OCI-LY7 (cell line): Measurements from ENCODE around the gene CFAP68. TPM values are rescaled to one million over a fixed set of nuclear protein-coding genes. Genes with fewer than 3 reads are reported as not detected.
"Not testable (repeated sequence)": the region's sequence is repeated elsewhere in the genome, so short reads cannot be mapped to it uniquely, and the experiment has no call there.

Source experiments
- BruUV-seq: library from RNA; stranded (reverse); fragments of 400-500 nt; replicated peaks from 2 replicates; lab custom pipeline; 2021; lab: Mats Ljungman, UMichigan
- CTCF ChIA-PET: fragments of 300-600 bp; sonication (Branson Sonifier 250); formaldehyde crosslinking; loops from one replicate; lab custom pipeline; 2022; ENCODE audit warnings: antibody characterized with exemption; ENCODE audit not compliant: unreplicated experiment; lab: Charles Lee
- POLR2A ChIA-PET: fragments of 300-600 bp; sonication (Branson Sonifier 250); formaldehyde crosslinking; loops from one replicate; lab custom pipeline; 2022; ENCODE audit warnings: antibody characterized with exemption; lab: Charles Lee
- DNase-seq: peaks from one replicate; pipeline ENCODE4 v3.0.0-alpha.2; 2015; ENCODE audit warnings: low spot score
- H2AFZ ChIP-seq: fragments of 200-600 bp; sonication (generic), shearing (Covaris generic); 2 replicates; pipeline ENCODE4 v1.6.1; 2014; ENCODE audit warnings: mild to moderate bottlenecking, antibody characterized with exemption, low read length, moderate library complexity
- H3K27ac ChIP-seq: fragments of 200-600 bp; sonication (generic); 2 replicates; pipeline ENCODE4 v1.5.1; 2014; ENCODE audit warnings: mixed run types, low read depth, mild to moderate bottlenecking, moderate library complexity, low read length, inconsistent platforms; ENCODE audit not compliant: poor library complexity, severe bottlenecking
- H3K36me3 ChIP-seq: fragments of 200-600 bp; sonication (generic); 2 replicates; pipeline ENCODE4 v1.6.1; 2014; ENCODE audit warnings: mild to moderate bottlenecking, antibody characterized with exemption, low read length, moderate library complexity, mixed read lengths; ENCODE audit not compliant: insufficient read depth
- H3K4me1 ChIP-seq: fragments of 200-600 bp; sonication (generic); 2 replicates; pipeline ENCODE4 v1.5.1; 2014; ENCODE audit warnings: mild to moderate bottlenecking, low read length; ENCODE audit not compliant: insufficient read depth, poor library complexity, severe bottlenecking
- H3K4me2 ChIP-seq: fragments of 200-600 bp; sonication (generic); 2 replicates; pipeline ENCODE4 v1.6.1; 2014; ENCODE audit warnings: mild to moderate bottlenecking, low read length
- H3K4me3 ChIP-seq: fragments of 200-600 bp; sonication (generic); 2 replicates; pipeline ENCODE4 v1.5.1; 2014; ENCODE audit warnings: mild to moderate bottlenecking, low read depth, low read length; ENCODE audit not compliant: poor library complexity, severe bottlenecking
- H3K79me2 ChIP-seq: fragments of 200-600 bp; sonication (generic); 2 replicates; pipeline ENCODE4 v1.6.1; 2016; ENCODE audit warnings: low read depth, mild to moderate bottlenecking, low read length, moderate library complexity, mixed read lengths; ENCODE audit not compliant: insufficient read depth
- H3K9me2 ChIP-seq: fragments of 200-600 bp; sonication (generic); 2 replicates; pipeline ENCODE4 v1.6.1; 2016; ENCODE audit warnings: mild to moderate bottlenecking, low read length, mixed read lengths; ENCODE audit not compliant: insufficient read depth
- H3K9me3 ChIP-seq: fragments of 200-600 bp; sonication (generic); 2 replicates; pipeline ENCODE4 v1.6.1; 2014; ENCODE audit warnings: mild to moderate bottlenecking, mixed run types, low read length, mixed read lengths
- H4K20me1 ChIP-seq: fragments of 200-600 bp; sonication (generic); 2 replicates; pipeline ENCODE4 v1.6.1; 2014; ENCODE audit warnings: mild to moderate bottlenecking, antibody characterized with exemption, low read length, moderate library complexity, mixed read lengths; ENCODE audit not compliant: insufficient read depth
- EZH2phosphoT487 ChIP-seq: fragments of 200-600 bp; sonication (generic); IDR thresholded peaks from 2 replicates; pipeline ENCODE4 v1.6.1; 2018; ENCODE audit warnings: low read depth, borderline replicate concordance, mild to moderate bottlenecking, mixed run types, antibody characterized with exemption, low read length, moderate library complexity, mixed read lengths
- intact Hi-C: fragments of 100-400 bp; cut with micrococcal nuclease; formaldehyde crosslinking; loops from one replicate; pipeline ENCODE4 v1.10.0; 2022; ENCODE audit not compliant: unreplicated experiment
- total RNA-seq, 2 experiments: library from RNA; depleted of rRNA in 1 of 2; stranded (reverse); fragments of >200 nt in 1 of 2; shearing (Covaris generic) in 1 of 2; gene quantifications; 2 replicates each; pipeline ENCODE4 v1.2.3, GENCODE V29; 2014 to 2022
- TF ChIP-seq, protein P1 (sequence below): fragments of 200-600 bp; sonication (generic); conservative IDR thresholded peaks from 2 replicates; pipeline ENCODE4 v1.5.1; 2014; ENCODE audit warnings: mild to moderate bottlenecking, antibody characterized with exemption, low read length, moderate library complexity, mixed read lengths

Gene CFAP68
- total RNA-seq, 2 experiments from 2014 or later = 17.3 to 22.4 TPM

DNA sequence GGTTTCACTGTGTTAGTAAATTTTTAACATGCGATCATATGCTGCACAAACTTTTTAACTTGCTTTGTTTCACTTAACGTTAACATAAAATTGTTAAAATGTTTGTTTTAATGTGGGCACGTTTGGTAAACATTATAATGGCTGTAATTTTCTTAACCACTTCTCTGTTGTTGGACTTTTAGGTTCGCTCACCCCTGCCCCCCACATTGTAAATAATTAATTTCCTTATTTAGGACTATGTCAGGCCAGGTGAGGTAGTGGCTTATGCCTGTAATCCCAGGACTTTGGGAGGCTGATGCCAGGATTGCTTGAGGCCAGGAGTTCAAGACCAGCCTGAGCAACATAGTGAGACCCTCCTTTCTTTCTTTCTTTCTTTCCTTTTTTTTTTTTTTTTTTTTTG, 51.1 kb downstream of the CFAP68 start:
- no peak overlapping the region for H3K27ac ChIP-seq
- no peaks in the 10 kb centered on the region for H3K36me3 ChIP-seq
- no peak for TF ChIP-seq EZH2phosphoT487
- TF ChIP-seq, protein P1, sequence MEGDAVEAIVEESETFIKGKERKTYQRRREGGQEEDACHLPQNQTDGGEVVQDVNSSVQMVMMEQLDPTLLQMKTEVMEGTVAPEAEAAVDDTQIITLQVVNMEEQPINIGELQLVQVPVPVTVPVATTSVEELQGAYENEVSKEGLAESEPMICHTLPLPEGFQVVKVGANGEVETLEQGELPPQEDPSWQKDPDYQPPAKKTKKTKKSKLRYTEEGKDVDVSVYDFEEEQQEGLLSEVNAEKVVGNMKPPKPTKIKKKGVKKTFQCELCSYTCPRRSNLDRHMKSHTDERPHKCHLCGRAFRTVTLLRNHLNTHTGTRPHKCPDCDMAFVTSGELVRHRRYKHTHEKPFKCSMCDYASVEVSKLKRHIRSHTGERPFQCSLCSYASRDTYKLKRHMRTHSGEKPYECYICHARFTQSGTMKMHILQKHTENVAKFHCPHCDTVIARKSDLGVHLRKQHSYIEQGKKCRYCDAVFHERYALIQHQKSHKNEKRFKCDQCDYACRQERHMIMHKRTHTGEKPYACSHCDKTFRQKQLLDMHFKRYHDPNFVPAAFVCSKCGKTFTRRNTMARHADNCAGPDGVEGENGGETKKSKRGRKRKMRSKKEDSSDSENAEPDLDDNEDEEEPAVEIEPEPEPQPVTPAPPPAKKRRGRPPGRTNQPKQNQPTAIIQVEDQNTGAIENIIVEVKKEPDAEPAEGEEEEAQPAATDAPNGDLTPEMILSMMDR = no peak
- intact Hi-C loops = loop anchor here (5.0 kb wide), 2 partner anchors 247 to 352 kb away; partner anchors contain the start of gene BCO2
- no peak for DNase-seq
- POLR2A ChIA-PET = interaction anchor here (1.8 kb wide), 1 partner anchor 156 kb away, joined by 11 read pairs; the partner anchor contains the start of genes SDHD and TIMM8B
- H3K4me1 ChIP-seq = peaks cover 21% of the 10 kb centered on the region
- CTCF ChIA-PET = no interaction called here
- no peaks in the 10 kb centered on the region for H4K20me1 ChIP-seq
- no peaks in the 10 kb centered on the region for H3K79me2 ChIP-seq
- H3K9me3 ChIP-seq = no peaks in the 10 kb centered on the region
- no peak overlapping the region for H3K4me3 ChIP-seq
- no TSS peak for BruUV-seq
- H3K4me2 ChIP-seq = no peak overlapping the region
- no peak overlapping the region for H2AFZ ChIP-seq
- no peaks in the 10 kb centered on the region for H3K9me2 ChIP-seq

- intact Hi-C loops = loop anchor here (1.0 to 5.0 kb wide), 3 partner anchors 50 to 350 kb away; partner anchors contain the start of gene BCO2
- Histone ChIP-seq H4K20me1 (no peaks in the 10 kb centered on the region), H3K27ac (no peak overlapping the region), H3K4me2 (no peak overlapping the region), H3K4me1 (peaks cover 26% of the 10 kb centered on the region), H3K9me3 (no peaks in the 10 kb centered on the region), H3K9me2 (no peaks in the 10 kb centered on the region), H2AFZ (no peak overlapping the region), H3K36me3 (no peaks in the 10 kb centered on the region), H3K4me3 (no peak overlapping the region), H3K79me2 (no peaks in the 10 kb centered on the region)
- POLR2A ChIA-PET = interaction anchor here (0.8 kb wide), 1 partner anchor 118 kb away, joined by 3 read pairs; no protein-coding TSS in a partner anchor
- TF ChIP-seq, protein P1 = no peak
- no peak for TF ChIP-seq EZH2phosphoT487
- CTCF ChIA-PET = interaction anchor here (1.1 to 1.9 kb wide), 2 partner anchors 49 to 59 kb away, joined by 3 to 20 read pairs; no protein-coding TSS in a partner anchor
- BruUV-seq = no TSS peak
- no peak for DNase-seq
Observed at GRCh38 chr11:111932611-111932950, 53.2 kb downstream of the CFAP68 start.

GRCh38 chr11:111933176-111933575, 53.8 kb downstream of the CFAP68 start:
- DNase-seq, H2AFZ ChIP-seq, CTCF ChIA-PET, H3K27ac ChIP-seq, H3K4me3 ChIP-seq, H4K20me1 ChIP-seq, H3K9me3 ChIP-seq, H3K4me2 ChIP-seq, BruUV-seq, H3K36me3 ChIP-seq, H3K79me2 ChIP-seq, H3K9me2 ChIP-seq: not testable (repeated sequence)
- POLR2A ChIA-PET = interaction anchor here (0.8 kb wide), 1 partner anchor 117 kb away, joined by 3 read pairs; no protein-coding TSS in a partner anchor
- peaks cover 30% of the 10 kb centered on the region for H3K4me1 ChIP-seq
- intact Hi-C loops = loop anchor here (5.0 kb wide), 2 partner anchors 244 to 349 kb away; partner anchors contain the start of gene BCO2
